HT1080 (cell line): ENCODE results near the gene CRACR2A. TPM values are rescaled to one million over a fixed set of nuclear protein-coding genes. Genes with fewer than 3 reads are reported as not detected.

Experiments
- DNase-seq: peaks from one replicate; pipeline ENCODE4 v3.0.0-alpha.2; 2015; ENCODE audit warnings: low read depth
- total RNA-seq: library from RNA; depleted of rRNA; stranded (reverse); fragments of >200 nt; shearing (Covaris generic); gene quantifications from 2 replicates; pipeline ENCODE4 v1.2.3, GENCODE V29; 2014

The CRACR2A gene
- total RNA-seq, 1 experiment from 2014 or later: 29.8 TPM

- no peak for DNase-seq
Measured at GRCh38 chr12:3684449-3685051, 68.4 kb downstream of the CRACR2A start.

- DNase-seq: peak; percentile 46
Measured at GRCh38 chr12:3683670-3684069, 69.2 kb downstream of the CRACR2A start.

- DNase-seq: no peak
Measured at GRCh38 chr12:3681595-3682061, 71.3 kb downstream of the CRACR2A start.

- DNase-seq: no peak
Measured at GRCh38 chr12:3680919-3681594, 71.9 kb downstream of the CRACR2A start.

- no peak for DNase-seq
Measured at GRCh38 chr12:3679831-3680230, 73.1 kb downstream of the CRACR2A start.

GRCh38 chr12:3677609-3678008 lies 75.3 kb downstream of the CRACR2A start:
- DNase-seq: no peak

GRCh38 chr12:3673981-3674708 lies 78.8 kb downstream of the CRACR2A start:
- DNase-seq: no peak

- DNase-seq: no peak
Measured at GRCh38 chr12:3672113-3672509, 80.8 kb downstream of the CRACR2A start.

- no peak for DNase-seq
Measured at GRCh38 chr12:3671330-3672112, 81.4 kb downstream of the CRACR2A start.

GRCh38 chr12:3670083-3670620 lies 82.8 kb downstream of the CRACR2A start:
- peak; percentile 44 for DNase-seq

GRCh38 chr12:3669594-3669993 lies 83.3 kb downstream of the CRACR2A start:
- DNase-seq: no peak

- DNase-seq: no peak
Measured at GRCh38 chr12:3668479-3669165, 84.3 kb downstream of the CRACR2A start.

- DNase-seq: no peak
Measured at GRCh38 chr12:3667485-3667884, 85.4 kb downstream of the CRACR2A start.

- no peak for DNase-seq
Measured at GRCh38 chr12:3666441-3666840, 86.5 kb downstream of the CRACR2A start.

GRCh38 chr12:3662521-3662921 lies 90.4 kb downstream of the CRACR2A start:
- DNase-seq: no peak

GRCh38 chr12:3661028-3661427 lies 91.9 kb downstream of the CRACR2A start:
- peak; percentile 10 for DNase-seq

- DNase-seq: peak; percentile 13
Measured at GRCh38 chr12:3658327-3659163, 94.4 kb downstream of the CRACR2A start.

GRCh38 chr12:3656946-3657622 lies 95.8 kb downstream of the CRACR2A start:
- no peak for DNase-seq

- peak; percentile 34 for DNase-seq
Measured at GRCh38 chr12:3655328-3655900, 97.5 kb downstream of the CRACR2A start.
